Activated CD8-positive, alpha-beta memory T cell treated with anti-CD3 and anti-CD28 coated beads, Interleukin-2, amount 50 U/mL, for 24 hours (primary cell): ENCODE data around the gene IGFN1.
A peak's percentile ranks its signal among the peaks of the same experiment; 100 is the strongest.
"Not testable (repeated sequence)": the region's sequence is repeated elsewhere in the genome, so short reads cannot be mapped to it uniquely, and the experiment has no call there.

Experiments used
- DNase-seq: peaks from one replicate; pipeline ENCODE4 v3.0.0-alpha.2; 2020; ENCODE audit errors: extremely low read depth

Gene IGFN1

GRCh38 chr1:201190624-201191051 is at the start of gene IGFN1:
IGFN1 (plus strand) TSS chr1:201190824; CDS start chr1:201193294, 2,470 bp downstream.
- DNase-seq = no peak

- no peak for DNase-seq
Measured at GRCh38 chr1:201140941-201141260, 49.7 kb upstream of the IGFN1 start.

GRCh38 chr1:201141418-201141817 is 49.2 kb upstream of the IGFN1 start:
- no peak for DNase-seq

GRCh38 chr1:201142011-201142848 is 48.4 kb upstream of the IGFN1 start:
- DNase-seq = no peak

- no peak for DNase-seq
Measured at GRCh38 chr1:201142849-201143725, 47.5 kb upstream of the IGFN1 start.

GRCh38 chr1:201143726-201144635 is 46.6 kb upstream of the IGFN1 start:
- DNase-seq = no peak

- no peak for DNase-seq
Measured at GRCh38 chr1:201144701-201145100, 45.9 kb upstream of the IGFN1 start.

- DNase-seq = no peak
Measured at GRCh38 chr1:201145132-201145531, 45.5 kb upstream of the IGFN1 start.

- DNase-seq = no peak
Measured at GRCh38 chr1:201145816-201146215, 44.8 kb upstream of the IGFN1 start.

GRCh38 chr1:201146626-201147390 is 43.8 kb upstream of the IGFN1 start:
- DNase-seq = no peak

- no peak for DNase-seq
Measured at GRCh38 chr1:201147396-201148015, 43.1 kb upstream of the IGFN1 start.

GRCh38 chr1:201149400-201149799 is 41.2 kb upstream of the IGFN1 start:
- no peak for DNase-seq

- DNase-seq = no peak
Measured at GRCh38 chr1:201153474-201154388, 36.9 kb upstream of the IGFN1 start.

GRCh38 chr1:201154389-201155165 is 36.0 kb upstream of the IGFN1 start, which contains the start of gene TMEM9:
TMEM9 (minus strand) TSS chr1:201154474; CDS start chr1:201153923, 551 bp downstream.
- DNase-seq = peak; percentile 94

- DNase-seq = no peak
Measured at GRCh38 chr1:201155354-201155753, 35.3 kb upstream of the IGFN1 start.

GRCh38 chr1:201156346-201156745 is 34.3 kb upstream of the IGFN1 start:
- no peak for DNase-seq

GRCh38 chr1:201156819-201157218 is 33.8 kb upstream of the IGFN1 start:
- DNase-seq = no peak

- DNase-seq = no peak
Measured at GRCh38 chr1:201157949-201158348, 32.7 kb upstream of the IGFN1 start.

- DNase-seq = not testable (repeated sequence)
Measured at GRCh38 chr1:201163036-201163435, 27.6 kb upstream of the IGFN1 start.
